DOHH2 (cell line): ENCODE results near the gene PDE4D.

Experiments used
- H3F3A ChIP-seq: fragments of 200-600 bp; sonication (generic), shearing (Covaris generic); 2 replicates; pipeline ENCODE4 v1.6.0; 2016; ENCODE audit warnings: antibody characterized with exemption, mild to moderate bottlenecking; ENCODE audit not compliant: control insufficient read depth, insufficient read depth
- H3K27ac ChIP-seq: fragments of 200-600 bp; sonication (generic); 2 replicates; pipeline ENCODE4 v1.5.1; 2014; ENCODE audit warnings: low read depth, mild to moderate bottlenecking, low read length, moderate library complexity
- H3K27me3 ChIP-seq: fragments of 200-600 bp; sonication (generic); 2 replicates; pipeline ENCODE4 v1.6.1; 2014; ENCODE audit warnings: mild to moderate bottlenecking, low read length, mixed read lengths; ENCODE audit not compliant: control insufficient read depth
- H3K36me3 ChIP-seq: fragments of 200-600 bp; sonication (generic); 2 replicates; pipeline ENCODE4 v1.6.1; 2014; ENCODE audit warnings: mild to moderate bottlenecking, low read length, moderate library complexity, mixed read lengths; ENCODE audit not compliant: control insufficient read depth
- H3K4me1 ChIP-seq: fragments of 200-600 bp; sonication (generic); 2 replicates; pipeline ENCODE4 v1.6.1; 2014; ENCODE audit warnings: mild to moderate bottlenecking, low read length, mixed read lengths; ENCODE audit not compliant: control insufficient read depth
- H3K4me2 ChIP-seq: fragments of 200-600 bp; sonication (generic); 2 replicates; pipeline ENCODE4 v1.6.0; 2014; ENCODE audit warnings: mild to moderate bottlenecking, low read length, moderate library complexity
- H3K4me3 ChIP-seq: fragments of 200-600 bp; sonication (generic); 2 replicates; pipeline ENCODE4 v1.5.1; 2014; ENCODE audit warnings: mild to moderate bottlenecking, low read length, mixed read lengths
- H3K79me2 ChIP-seq: fragments of 200-600 bp; sonication (generic); 2 replicates; pipeline ENCODE4 v1.6.1; 2014; ENCODE audit warnings: mild to moderate bottlenecking, low read length, mixed read lengths; ENCODE audit not compliant: control insufficient read depth
- H3K9me2 ChIP-seq: fragments of 200-600 bp; sonication (generic); replicated peaks from 2 replicates; pipeline ENCODE4 v1.6.1; 2014; ENCODE audit warnings: mild to moderate bottlenecking, low read length, mixed read lengths; ENCODE audit not compliant: control insufficient read depth
- H3K9me3 ChIP-seq: fragments of 200-600 bp; sonication (generic); 2 replicates; pipeline ENCODE4 v1.6.1; 2014; ENCODE audit warnings: antibody characterized with exemption, low read length, mixed read lengths; ENCODE audit not compliant: control insufficient read depth, insufficient read depth
- H4K20me1 ChIP-seq: fragments of 200-600 bp; sonication (generic); 2 replicates; pipeline ENCODE4 v1.6.0; 2014; ENCODE audit warnings: low read depth, mild to moderate bottlenecking, antibody characterized with exemption, low read length, moderate library complexity; ENCODE audit not compliant: control insufficient read depth, insufficient read depth
- CTCF ChIP-seq: fragments of 200-600 bp; sonication (generic); IDR thresholded peaks from one replicate; pipeline ENCODE4 v1.5.1; 2014; ENCODE audit warnings: antibody characterized with exemption, mild to moderate bottlenecking, low read depth, low read length; ENCODE audit not compliant: poor library complexity, severe bottlenecking
- EZH2phosphoT487 ChIP-seq: fragments of 200-600 bp; sonication (generic); IDR thresholded peaks from 2 replicates; pipeline ENCODE4 v1.6.1; 2017; ENCODE audit warnings: borderline replicate concordance, mild to moderate bottlenecking, antibody characterized with exemption, low read length, moderate library complexity, mixed read lengths

Gene PDE4D

GRCh38 chr5:59330680-59331079 is 562.8 kb downstream of the PDE4D start:
- no peak overlapping the region for H3K4me2 ChIP-seq
- no peaks in the 10 kb centered on the region for H3K79me2 ChIP-seq
- H3K9me2 ChIP-seq = no peaks in the 10 kb centered on the region
- no peaks in the 10 kb centered on the region for H3F3A ChIP-seq
- H3K27me3 ChIP-seq = no peaks in the 10 kb centered on the region
- no peaks in the 10 kb centered on the region for H4K20me1 ChIP-seq
- no peak overlapping the region for H3K4me3 ChIP-seq
- no peaks in the 10 kb centered on the region for H3K9me3 ChIP-seq
- H3K4me1 ChIP-seq = no peaks in the 10 kb centered on the region
- TF ChIP-seq CTCF (no peak), EZH2phosphoT487 (no peak)
- no peak overlapping the region for H3K27ac ChIP-seq
- H3K36me3 ChIP-seq = no peaks in the 10 kb centered on the region

GRCh38 chr5:59328709-59329296 is 564.7 kb downstream of the PDE4D start:
- Histone ChIP-seq H3K9me2 (no peaks in the 10 kb centered on the region), H3K36me3 (no peaks in the 10 kb centered on the region), H3K27ac (no peak overlapping the region), H3K4me2 (no peak overlapping the region), H3K9me3 (no peaks in the 10 kb centered on the region), H3K4me1 (no peaks in the 10 kb centered on the region), H4K20me1 (no peaks in the 10 kb centered on the region), H3K27me3 (no peaks in the 10 kb centered on the region), H3K4me3 (no peak overlapping the region), H3K79me2 (no peaks in the 10 kb centered on the region), H3F3A (no peaks in the 10 kb centered on the region)
- TF ChIP-seq CTCF = no peak
- no peak for TF ChIP-seq EZH2phosphoT487

- no peaks in the 10 kb centered on the region for H3K9me3 ChIP-seq
- no peaks in the 10 kb centered on the region for H3K4me1 ChIP-seq
- TF ChIP-seq EZH2phosphoT487 (no peak), CTCF (no peak)
Measured at GRCh38 chr5:59327191-59327980, 566.1 kb downstream of the PDE4D start.

More at GRCh38 chr5:59327191-59327980, 566.1 kb downstream of the PDE4D start:
- H3K36me3 ChIP-seq = no peaks in the 10 kb centered on the region
- no peaks in the 10 kb centered on the region for H3K9me2 ChIP-seq
- no peaks in the 10 kb centered on the region for H3K79me2 ChIP-seq
- H3K4me2 ChIP-seq = no peak overlapping the region
- H3K4me3 ChIP-seq = no peak overlapping the region
- no peaks in the 10 kb centered on the region for H3K27me3 ChIP-seq
- no peak overlapping the region for H3K27ac ChIP-seq
- H3F3A ChIP-seq = no peaks in the 10 kb centered on the region
- no peaks in the 10 kb centered on the region for H4K20me1 ChIP-seq
